B cell (primary cell): ENCODE data around the gene KRT9. TPM values are rescaled to one million over a fixed set of nuclear protein-coding genes. Genes with fewer than 3 reads are reported as not detected.

ENCODE experiments used
- ATAC-seq: fragments of 200-7000 bp; cut with Tn5 transposase; one replicate; pipeline ENCODE4 v1.10.0; 2021; ENCODE audit warnings: low read depth, mild to moderate bottlenecking, moderate number of reproducible peaks, moderate library complexity
- CTCF ChIA-PET: fragments of 350-600 bp; sonication (Branson Sonifier 250); formaldehyde crosslinking; loops from one replicate; lab custom pipeline; 2021; ENCODE audit warnings: antibody characterized with exemption, inconsistent platforms; lab: Charles Lee
- POLR2A ChIA-PET: fragments of 350-600 bp; sonication (Branson Sonifier 250); formaldehyde crosslinking; loops from one replicate; lab custom pipeline; 2021; ENCODE audit warnings: antibody characterized with exemption; lab: Charles Lee
- DNase-seq: peaks from one replicate; pipeline ENCODE4 v3.0.0; 2013
- H2AFZ ChIP-seq: 2 replicates; pipeline ENCODE4 v1.6.1; 2012; ENCODE audit warnings: mild to moderate bottlenecking, low read depth, low read length; ENCODE audit not compliant: insufficient read depth, poor library complexity, severe bottlenecking
- H3K27ac ChIP-seq, 2 donors: 1 replicate in 1 of 2; 2 replicates in 1 of 2; pipeline ENCODE4 v1.5.1; 2012 to 2013; ENCODE audit warnings: low read length in 2 of 2, mild to moderate bottlenecking in 2 of 2, moderate library complexity in 1 of 2
- H3K27me3 ChIP-seq, 4 experiments: fragments of 200-600 bp in 1 of 4; sonication (generic) in 1 of 4; replicated peaks in 1 of 4; 1 replicate in 2 of 4; 2 replicates in 2 of 4; pipeline versions ENCODE4 v1.6.1 to v1.7.0; 2013 to 2016; ENCODE audit warnings: low read length in 3 of 4, mild to moderate bottlenecking in 2 of 4, mixed read lengths in 1 of 4, moderate library complexity in 1 of 4; ENCODE audit not compliant: insufficient read depth in 4 of 4, control insufficient read depth in 3 of 4; ENCODE audit errors: control extremely low read depth in 1 of 4
- H3K36me3 ChIP-seq, 2 experiments: replicated peaks in 1 of 2; 1 replicate in 1 of 2; 2 replicates in 1 of 2; pipeline versions ENCODE4 v1.6.1 to v1.7.1; 2013; ENCODE audit warnings: low read length in 1 of 2; ENCODE audit not compliant: insufficient read depth in 2 of 2, control insufficient read depth in 1 of 2; ENCODE audit errors: control extremely low read depth in 1 of 2, extremely low read depth in 1 of 2
- H3K4me1 ChIP-seq, 2 donors: fragments of 200-600 bp in 1 of 2; sonication (generic) in 1 of 2; 1 replicate in 1 of 2; 2 replicates in 1 of 2; pipeline versions ENCODE4 v1.5.1 to v1.6.1; 2013 to 2017; ENCODE audit warnings: low read length in 2 of 2; ENCODE audit not compliant: control insufficient read depth in 2 of 2, insufficient read depth in 2 of 2
- H3K4me2 ChIP-seq: replicated peaks from 2 replicates; pipeline ENCODE3; 2012; ENCODE audit warnings: mild to moderate bottlenecking, low read depth, low read length; ENCODE audit not compliant: poor library complexity, severe bottlenecking
- H3K4me3 ChIP-seq, 5 experiments: fragments of 200-600 bp in 1 of 5; sonication (generic) in 1 of 5; 1 replicate in 3 of 5; 2 replicates in 2 of 5; pipeline versions ENCODE4 v1.5.1 to v1.7.0; 2011 to 2016; ENCODE audit warnings: low read length in 4 of 5, mild to moderate bottlenecking in 4 of 5, low read depth in 2 of 5, control low read depth in 1 of 5, moderate library complexity in 1 of 5; ENCODE audit not compliant: insufficient read depth in 1 of 5; ENCODE audit errors: control extremely low read depth in 1 of 5, extremely low read depth in 1 of 5
- H3K79me2 ChIP-seq: fragments of 200-600 bp; sonication (generic); one replicate; pipeline ENCODE4 v1.6.0; 2016; ENCODE audit warnings: low read length; ENCODE audit not compliant: control insufficient read depth, insufficient read depth
- H3K9ac ChIP-seq: fragments of 200-600 bp; sonication (generic); 2 replicates; pipeline ENCODE4 v1.6.1; 2017; ENCODE audit warnings: mild to moderate bottlenecking, low read length, moderate library complexity
- H3K9me3 ChIP-seq, 3 donors: one replicate each; pipeline versions ENCODE4 v1.6.1 to v1.7.1; 2013; ENCODE audit warnings: low read length in 2 of 3; ENCODE audit not compliant: control insufficient read depth in 2 of 3, insufficient read depth in 1 of 3; ENCODE audit errors: control extremely low read depth in 1 of 3
- H4K20me1 ChIP-seq: 2 replicates; pipeline ENCODE4 v1.6.0; 2012; ENCODE audit warnings: mild to moderate bottlenecking, low read length; ENCODE audit not compliant: insufficient read depth, control insufficient read depth, poor library complexity, severe bottlenecking
- H3K27ac Mint-ChIP-seq: one replicate; pipeline ENCODE4 v1.8.0; 2021; ENCODE audit warnings: mixed read lengths
- H3K27me3 Mint-ChIP-seq: one replicate; pipeline ENCODE4 v1.8.0; 2021; ENCODE audit warnings: mixed read lengths
- H3K4me1 Mint-ChIP-seq: one replicate; pipeline ENCODE4 v1.8.0; 2021; ENCODE audit warnings: mixed read lengths
- H3K4me3 Mint-ChIP-seq: one replicate; pipeline ENCODE4 v1.8.0; 2021; ENCODE audit warnings: mixed read lengths
- H3K9me3 Mint-ChIP-seq: one replicate; pipeline ENCODE4 v1.8.0; 2022; ENCODE audit warnings: mixed read lengths; ENCODE audit not compliant: insufficient read depth
- CTCF ChIP-seq: fragments of 200-600 bp; IDR thresholded peaks from one replicate; pipeline ENCODE4 v1.8.0; 2022; ENCODE audit warnings: antibody characterized with exemption, mild to moderate bottlenecking
- EZH2 ChIP-seq: IDR thresholded peaks from 2 replicates; pipeline ENCODE4 v1.6.1; 2012; ENCODE audit warnings: borderline replicate concordance, low read depth, mild to moderate bottlenecking, moderate library complexity, low read length; ENCODE audit not compliant: insufficient read depth, poor library complexity, severe bottlenecking
- WGBS: methylation state at CpG from one replicate; pipeline ENCODE4 v1.1.5; 2013; ENCODE audit warnings: missing lambda C conversion rate; ENCODE audit not compliant: insufficient coverage; 5-methylcytosine and 5-hydroxymethylcytosine counted together
- intact Hi-C: fragments of 100-400 bp; cut with micrococcal nuclease; formaldehyde crosslinking; loops from one replicate; pipeline ENCODE4 v1.10.0; 2022
- polyA plus RNA-seq: library from polyadenylated mRNA; depleted of rRNA; stranded (reverse); fragments of >200 nt; gene quantifications from 2 replicates; pipeline ENCODE4 v1.2.3, GENCODE V29; 2012
- total RNA-seq, 2 donors: library from RNA; stranded (reverse); fragments of 120-200 nt in 1 of 2; gene quantifications; 1 replicate in 1 of 2; 2 replicates in 1 of 2; pipeline versions ENCODE4 v1.2.3 to v1.2.4, GENCODE V29; 2013 to 2022

Gene KRT9
- total and polyA plus RNA-seq, 2 donors (not counting 1 experiment from before 2014, with no cell fraction given), result not detected

GRCh38 chr17:41519501-41520224 is 52.2 kb downstream of the KRT9 start:
- ATAC-seq, result no peak
- Histone ChIP-seq H2AFZ (no peak overlapping the region), H3K9ac (no peak overlapping the region), H3K27me3 (peaks cover 0 to 6% (median 0%) of the 10 kb centered on the region in 4 experiments), H4K20me1 (no peaks in the 10 kb centered on the region), H3K9me3 (no peaks in the 10 kb centered on the region), H3K79me2 (no peaks in the 10 kb centered on the region), H3K4me1 (no peaks in the 10 kb centered on the region), H3K27ac (no peak overlapping the region), H3K36me3 (no peaks in the 10 kb centered on the region), H3K4me3 (no peak overlapping the region), H3K4me2 (no peak overlapping the region)
- ChIA-PET CTCF (no interaction called here), POLR2A (no interaction called here)
- intact Hi-C loops, result no loop called here
- Mint-ChIP-seq H3K27me3 (peaks cover 27% of the 10 kb centered on the region), H3K4me3 (no peak overlapping the region), H3K9me3 (no peaks in the 10 kb centered on the region), H3K27ac (no peak overlapping the region), H3K4me1 (no peaks in the 10 kb centered on the region)
- no peak for TF ChIP-seq EZH2
- no peak for TF ChIP-seq CTCF
- 73% methylated on average over 10 of the region's 11 CpGs for WGBS
- no peak for DNase-seq

GRCh38 chr17:41518789-41519449 is 52.9 kb downstream of the KRT9 start, which contains the start of gene KRT15:
TSS of gene KRT15 (minus strand) at chr17:41518890. CDS start at chr17:41518827, 63 bp downstream.
- H3K4me1 ChIP-seq, result no peaks in the 10 kb centered on the region
- no peak within 1 kb of the TSS for H3K9ac ChIP-seq
- Mint-ChIP-seq H3K4me3 (no peak within 1 kb of the TSS), H3K4me1 (no peaks in the 10 kb centered on the region), H3K27me3 (peaks cover 28% of the 10 kb centered on the region), H3K27ac (no peak within 1 kb of the TSS), H3K9me3 (no peaks in the 10 kb centered on the region)
- no peak within 1 kb of the TSS for H3K4me3 ChIP-seq
- ChIA-PET CTCF (no interaction called here), POLR2A (no interaction called here)
- 79% methylated on average over 6 of the region's 8 CpGs for WGBS
- H3K27ac ChIP-seq, result no peak within 1 kb of the TSS
- intact Hi-C loops, result no loop called here
- no peaks in the 10 kb centered on the region for H3K36me3 ChIP-seq
- DNase-seq (no peak), ATAC-seq (no peak)
- no peak for TF ChIP-seq EZH2
- TF ChIP-seq CTCF, result no peak
- H2AFZ ChIP-seq, result no peak within 1 kb of the TSS
- peaks cover 0 to 6% (median 0%) of the 10 kb centered on the region in 4 experiments for H3K27me3 ChIP-seq
- H3K4me2 ChIP-seq, result no peak within 1 kb of the TSS
- no peaks in the 10 kb centered on the region for H3K79me2 ChIP-seq
- no peaks in the 10 kb centered on the region for H3K9me3 ChIP-seq
- no peaks in the 10 kb centered on the region for H4K20me1 ChIP-seq
